ENCODE results near the gene DIP2C.

DNA sequence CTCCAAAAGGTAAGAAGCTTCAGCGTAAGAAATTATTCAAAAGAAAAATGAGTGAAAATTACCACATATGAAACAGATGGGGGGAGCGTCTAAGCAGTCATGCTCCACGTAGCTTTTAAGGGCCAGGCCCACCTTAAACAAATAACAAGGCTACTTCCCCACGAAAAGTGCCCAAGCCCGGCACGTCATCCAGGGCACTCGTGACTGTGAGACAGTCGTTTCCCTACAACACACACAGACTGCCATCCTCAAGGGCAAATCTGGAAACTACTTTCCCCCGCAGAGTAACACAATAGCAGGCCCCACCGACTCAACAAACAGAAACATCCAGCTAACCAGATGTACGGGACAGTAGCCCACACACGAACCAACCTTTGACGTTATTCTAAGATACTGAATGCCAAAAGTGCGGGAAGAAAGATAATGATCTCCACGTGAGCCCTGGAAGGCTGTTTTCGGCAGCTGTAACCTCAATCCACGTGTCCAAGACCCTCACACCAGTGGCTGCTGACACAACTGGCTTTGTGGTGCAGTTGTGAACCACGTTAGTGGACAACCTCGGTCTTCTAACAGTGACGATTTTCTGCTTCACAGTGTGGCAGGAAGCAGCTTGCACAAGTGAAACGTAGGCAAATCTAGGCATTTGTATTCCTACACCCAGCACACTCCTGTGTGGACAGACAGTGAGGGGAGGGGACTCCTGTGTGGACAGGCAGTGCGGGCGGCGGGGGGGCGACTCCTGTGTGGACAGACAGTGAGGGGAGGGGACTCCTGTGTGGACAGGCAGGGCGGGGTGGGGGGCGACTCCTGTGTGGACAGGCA is 302.5 kb downstream of the DIP2C start:
- TF ChIP-seq, protein P1, sequence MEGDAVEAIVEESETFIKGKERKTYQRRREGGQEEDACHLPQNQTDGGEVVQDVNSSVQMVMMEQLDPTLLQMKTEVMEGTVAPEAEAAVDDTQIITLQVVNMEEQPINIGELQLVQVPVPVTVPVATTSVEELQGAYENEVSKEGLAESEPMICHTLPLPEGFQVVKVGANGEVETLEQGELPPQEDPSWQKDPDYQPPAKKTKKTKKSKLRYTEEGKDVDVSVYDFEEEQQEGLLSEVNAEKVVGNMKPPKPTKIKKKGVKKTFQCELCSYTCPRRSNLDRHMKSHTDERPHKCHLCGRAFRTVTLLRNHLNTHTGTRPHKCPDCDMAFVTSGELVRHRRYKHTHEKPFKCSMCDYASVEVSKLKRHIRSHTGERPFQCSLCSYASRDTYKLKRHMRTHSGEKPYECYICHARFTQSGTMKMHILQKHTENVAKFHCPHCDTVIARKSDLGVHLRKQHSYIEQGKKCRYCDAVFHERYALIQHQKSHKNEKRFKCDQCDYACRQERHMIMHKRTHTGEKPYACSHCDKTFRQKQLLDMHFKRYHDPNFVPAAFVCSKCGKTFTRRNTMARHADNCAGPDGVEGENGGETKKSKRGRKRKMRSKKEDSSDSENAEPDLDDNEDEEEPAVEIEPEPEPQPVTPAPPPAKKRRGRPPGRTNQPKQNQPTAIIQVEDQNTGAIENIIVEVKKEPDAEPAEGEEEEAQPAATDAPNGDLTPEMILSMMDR (IDR thresholded peaks at IDR 0.05), result no peak
- TF ChIP-seq POLR2AphosphoS5 (IDR thresholded peaks at IDR 0.05) (no peak), POLR2A (IDR thresholded peaks at IDR 0.05) (no peak)

Data from stomach (tissue), 4 donors.